SH-SY5Y (cell line): ENCODE measurements around the gene ACAD8.

Source experiments
- GATA2 ChIP-seq: IDR thresholded peaks from 2 replicates; pipeline ENCODE4 v1.6.1; 2011; ENCODE audit warnings: mild to moderate bottlenecking, low read depth, low read length
- GATA3 ChIP-seq: IDR thresholded peaks from 2 replicates; pipeline ENCODE4 v1.6.1; 2011; ENCODE audit warnings: low read depth, mild to moderate bottlenecking, low read length, moderate library complexity

The ACAD8 gene

GRCh38 chr11:134252346-134253187, 801 bp upstream of the ACAD8 start:
- TF ChIP-seq GATA3 (no peak), GATA2 (no peak)

DNA sequence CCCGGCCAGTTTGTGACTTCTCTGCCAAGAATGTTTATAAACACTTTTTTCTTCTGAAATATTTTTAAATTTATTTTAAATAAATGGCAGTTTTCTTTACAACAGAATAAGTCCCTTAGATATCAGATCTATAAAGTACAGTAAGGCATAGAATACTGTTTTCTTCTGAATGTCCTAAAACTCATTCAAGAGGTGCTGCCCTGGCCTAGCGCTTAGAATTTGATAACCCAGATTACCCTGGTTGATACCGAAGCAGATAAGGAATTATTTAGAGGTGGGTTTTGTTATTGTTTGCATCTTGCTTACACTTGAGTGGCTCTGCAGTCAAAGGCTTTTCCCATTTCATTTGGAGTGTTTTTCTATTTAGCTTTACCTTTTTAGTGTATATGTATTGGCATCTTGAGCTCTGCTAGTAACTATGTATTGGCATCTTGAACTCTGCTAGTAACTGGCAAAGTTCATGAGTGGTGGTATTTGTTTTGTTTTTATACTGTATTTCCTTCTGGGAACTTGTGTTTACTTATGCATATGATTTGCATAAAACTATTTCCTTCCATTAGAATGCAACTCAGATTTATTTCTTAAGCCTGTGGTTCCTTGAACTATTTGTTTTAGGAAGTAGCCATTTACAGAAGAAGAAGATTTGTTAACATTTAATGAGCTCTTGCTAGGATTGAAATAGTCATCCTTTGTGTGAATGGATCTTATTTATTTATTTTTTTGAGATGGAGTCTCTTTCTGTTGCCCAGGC, 1.2 kb downstream of the ACAD8 start:
- TF ChIP-seq GATA2 (no peak), GATA3 (no peak)

DNA sequence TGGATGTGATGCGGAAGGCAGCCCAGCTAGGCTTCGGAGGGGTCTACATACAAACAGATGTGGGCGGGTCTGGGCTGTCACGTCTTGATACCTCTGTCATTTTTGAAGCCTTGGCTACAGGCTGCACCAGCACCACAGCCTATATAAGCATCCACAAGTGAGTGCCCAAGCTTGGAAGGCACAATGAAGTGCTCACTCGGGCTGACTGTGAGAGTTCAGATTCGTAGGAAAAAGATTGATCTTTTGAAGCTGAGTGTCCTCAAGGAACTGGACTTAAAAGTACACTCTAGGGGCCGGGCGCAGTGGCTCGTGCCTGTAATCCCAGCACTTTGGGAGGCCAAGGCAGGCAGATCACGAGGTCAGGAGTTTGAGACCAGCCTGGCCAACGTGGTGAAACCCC, 3.7 kb downstream of the ACAD8 start:
- TF ChIP-seq GATA2 (no peak), GATA3 (no peak)

DNA sequence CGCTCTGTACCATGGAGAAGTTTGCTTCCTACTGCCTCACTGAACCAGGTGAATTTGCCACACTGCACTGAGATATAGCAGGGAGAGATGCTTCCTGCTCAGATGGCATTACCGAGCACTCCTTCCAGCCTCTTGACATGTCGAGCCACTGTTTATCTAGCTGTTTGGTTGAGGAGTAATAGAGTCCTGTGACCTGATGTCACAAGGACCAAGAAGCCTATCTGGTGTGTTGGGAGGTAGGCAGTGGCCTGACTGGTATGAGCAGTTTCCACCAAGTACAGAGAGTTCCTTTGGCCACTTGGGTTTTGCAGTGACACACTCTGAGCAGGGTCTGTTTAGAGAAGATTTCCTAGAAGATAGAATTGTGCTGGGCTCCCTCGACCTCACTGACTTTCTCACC, 5.2 kb downstream of the ACAD8 start:
- TF ChIP-seq GATA3 (no peak), GATA2 (no peak)

GRCh38 chr11:134260503-134260902, 7.1 kb downstream of the ACAD8 start:
- TF ChIP-seq GATA2 = no peak
- no peak for TF ChIP-seq GATA3

- TF ChIP-seq GATA2 = no peak
- TF ChIP-seq GATA3 = no peak
Observed at GRCh38 chr11:134260983-134261382, 7.6 kb downstream of the ACAD8 start.

DNA sequence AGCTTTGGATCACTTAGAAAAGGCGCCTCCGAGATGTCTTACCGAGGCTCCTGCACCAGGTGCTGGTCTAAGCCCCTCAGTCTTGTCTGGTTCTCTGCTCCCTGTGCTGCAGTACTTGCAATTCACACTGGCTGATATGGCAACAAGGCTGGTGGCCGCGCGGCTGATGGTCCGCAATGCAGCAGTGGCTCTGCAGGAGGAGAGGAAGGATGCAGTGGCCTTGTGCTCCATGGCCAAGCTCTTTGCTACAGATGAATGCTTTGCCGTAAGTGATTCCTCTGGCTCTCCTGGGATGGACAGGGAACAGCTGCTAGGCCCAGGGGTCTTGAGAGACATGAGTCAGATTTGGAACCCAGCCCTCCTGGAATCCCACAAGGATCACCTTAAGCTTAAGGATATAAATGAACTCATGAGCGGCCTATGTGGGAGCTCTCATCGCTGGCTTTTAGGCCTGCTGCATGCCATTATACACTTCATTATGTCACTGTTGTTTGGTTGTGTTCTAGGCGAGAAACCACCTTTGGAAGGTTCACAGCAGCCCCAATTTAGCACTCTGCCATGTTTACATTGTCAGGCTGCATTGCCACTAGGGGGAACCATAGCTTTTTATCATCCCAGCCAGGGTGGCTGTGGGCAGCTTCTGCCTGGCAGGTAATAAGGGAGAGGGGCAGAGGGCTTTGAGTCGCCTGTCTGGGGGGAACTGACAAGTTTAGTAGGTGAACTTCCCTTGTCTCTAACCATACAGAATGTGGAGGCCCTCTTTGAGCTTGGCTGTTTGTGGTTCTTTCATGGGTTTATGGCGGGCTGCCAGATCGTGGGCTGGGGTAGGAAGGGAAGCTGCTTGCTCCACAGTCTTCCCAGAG, 8.5 kb downstream of the ACAD8 start:
- TF ChIP-seq GATA2 (no peak), GATA3 (no peak)

GRCh38 chr11:134264966-134265764, 11.8 kb downstream of the ACAD8 start:
- no peak for TF ChIP-seq GATA3
- TF ChIP-seq GATA2 = no peak

GRCh38 chr11:134266440-134266839, 13.1 kb downstream of the ACAD8 start:
- TF ChIP-seq GATA3 = no peak
- TF ChIP-seq GATA2 = no peak

- TF ChIP-seq GATA2 = no peak
- no peak for TF ChIP-seq GATA3
Observed at GRCh38 chr11:134266841-134267251, 13.5 kb downstream of the ACAD8 start.

GRCh38 chr11:134267461-134267860, 14.1 kb downstream of the ACAD8 start:
- TF ChIP-seq GATA3 (no peak), GATA2 (no peak)

DNA sequence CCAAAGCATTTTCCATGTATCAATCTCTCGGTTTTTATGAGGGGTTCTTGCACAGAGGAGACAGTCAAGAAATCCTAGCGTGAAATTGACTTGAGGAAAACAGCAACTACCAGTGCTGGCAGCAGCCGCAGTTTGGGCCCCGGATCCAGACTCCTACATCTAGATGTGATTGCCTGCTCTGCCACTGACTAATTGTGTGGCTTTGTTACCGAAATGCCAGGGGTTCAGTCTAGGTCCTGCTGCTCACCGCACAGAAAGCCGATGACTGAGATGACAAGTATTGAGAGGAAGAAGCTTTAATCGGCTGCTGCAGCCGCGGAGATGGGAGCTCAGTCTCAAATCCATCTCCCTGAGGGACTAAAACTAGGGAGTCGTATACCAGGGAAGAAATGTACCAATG, 14.6 kb downstream of the ACAD8 start:
- no peak for TF ChIP-seq GATA3
- TF ChIP-seq GATA2 = no peak

- no peak for TF ChIP-seq GATA2
- TF ChIP-seq GATA3 = no peak
Observed at GRCh38 chr11:134270250-134270714, 16.9 kb downstream of the ACAD8 start.
